GM23338 (cell line): ENCODE results near the gene BCKDK.

Experiments
- EZH2 ChIP-seq: fragments of 200-600 bp; sonication (generic); IDR thresholded peaks from one replicate; pipeline ENCODE4 v1.8.0; 2017; ENCODE audit warnings: antibody characterized with exemption, mild to moderate bottlenecking, low read depth; ENCODE audit not compliant: unreplicated experiment
- EZH2phosphoT487 ChIP-seq: fragments of 200-600 bp; sonication (generic); IDR thresholded peaks from one replicate; pipeline ENCODE4 v1.8.1; 2018; ENCODE audit warnings: antibody characterized with exemption; ENCODE audit not compliant: unreplicated experiment
- JUNB ChIP-seq: IDR thresholded peaks from one replicate; pipeline ENCODE4 v1.6.1; 2016; ENCODE audit warnings: antibody characterized with exemption; ENCODE audit not compliant: unreplicated experiment
- POLR2AphosphoS5 ChIP-seq: IDR thresholded peaks from 2 replicates; pipeline ENCODE4 v1.6.1; 2016; ENCODE audit warnings: antibody characterized with exemption, low read depth
- ZNF114 ChIP-seq: fragments of 250-450 bp; sonication (Bioruptor Pico); IDR thresholded peaks from 2 replicates; pipeline ENCODE4 v1.5.0; 2020; ENCODE audit warnings: mild to moderate bottlenecking, moderate library complexity
- TF ChIP-seq, protein P1 (sequence below), 2 experiments: fragments of 200-600 bp in 1 of 2; sonication (generic) in 1 of 2; conservative IDR thresholded peaks; 2 replicates each; pipeline versions ENCODE4 v1.5.1 to v1.6.1; 2016 to 2017; ENCODE audit warnings: antibody characterized with exemption in 2 of 2, low read depth in 2 of 2, mild to moderate bottlenecking in 2 of 2, moderate library complexity in 1 of 2
- TF ChIP-seq, protein P2 (sequence below): IDR thresholded peaks from one replicate; pipeline ENCODE4 v1.6.1; 2018; ENCODE audit warnings: antibody characterized with exemption; ENCODE audit not compliant: unreplicated experiment
- TF ChIP-seq, protein P3 (sequence below): IDR thresholded peaks from 2 replicates; pipeline ENCODE4 v1.6.1; 2016; ENCODE audit warnings: antibody characterized with exemption

DNA sequence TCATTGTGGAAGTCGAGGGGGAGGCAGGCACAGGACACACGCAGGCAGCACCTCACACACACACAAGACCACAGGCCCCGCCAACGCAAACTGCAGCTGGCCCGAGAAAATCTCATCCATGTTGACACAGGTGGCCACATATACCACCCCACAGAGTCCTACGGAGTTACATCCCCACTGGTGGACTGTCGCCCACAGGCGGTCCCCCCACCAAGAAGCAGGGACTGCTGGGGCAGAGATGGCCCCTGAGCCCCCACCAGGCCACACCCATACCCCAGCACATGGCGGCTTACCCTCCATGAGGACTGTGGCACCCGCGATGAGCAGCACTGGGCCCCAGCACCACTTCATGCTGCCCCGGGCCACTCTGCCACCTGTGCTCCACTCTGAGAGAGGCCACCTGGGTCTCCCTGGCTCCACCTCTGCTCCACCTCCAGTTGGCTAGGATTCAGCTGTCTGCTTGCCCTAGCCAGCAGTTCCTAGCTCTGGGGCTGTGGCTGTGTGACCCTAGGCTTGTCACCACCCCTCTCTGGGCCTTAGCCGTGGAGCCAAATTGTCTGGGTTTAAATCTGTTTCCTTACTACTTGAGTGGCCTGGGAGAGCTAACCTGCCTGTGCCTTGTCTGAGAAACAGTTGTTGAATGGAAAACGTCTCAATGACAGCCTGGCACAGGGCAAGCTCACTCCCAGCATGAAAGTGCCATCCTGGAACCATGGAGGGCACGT is 19.6 kb upstream of the BCKDK start, which contains the start of gene PRSS53:
- TF ChIP-seq EZH2phosphoT487 (no peak), POLR2AphosphoS5 (no peak), JUNB (no peak), ZNF114 (no peak), EZH2 (no peak)
- TF ChIP-seq, protein P1, sequence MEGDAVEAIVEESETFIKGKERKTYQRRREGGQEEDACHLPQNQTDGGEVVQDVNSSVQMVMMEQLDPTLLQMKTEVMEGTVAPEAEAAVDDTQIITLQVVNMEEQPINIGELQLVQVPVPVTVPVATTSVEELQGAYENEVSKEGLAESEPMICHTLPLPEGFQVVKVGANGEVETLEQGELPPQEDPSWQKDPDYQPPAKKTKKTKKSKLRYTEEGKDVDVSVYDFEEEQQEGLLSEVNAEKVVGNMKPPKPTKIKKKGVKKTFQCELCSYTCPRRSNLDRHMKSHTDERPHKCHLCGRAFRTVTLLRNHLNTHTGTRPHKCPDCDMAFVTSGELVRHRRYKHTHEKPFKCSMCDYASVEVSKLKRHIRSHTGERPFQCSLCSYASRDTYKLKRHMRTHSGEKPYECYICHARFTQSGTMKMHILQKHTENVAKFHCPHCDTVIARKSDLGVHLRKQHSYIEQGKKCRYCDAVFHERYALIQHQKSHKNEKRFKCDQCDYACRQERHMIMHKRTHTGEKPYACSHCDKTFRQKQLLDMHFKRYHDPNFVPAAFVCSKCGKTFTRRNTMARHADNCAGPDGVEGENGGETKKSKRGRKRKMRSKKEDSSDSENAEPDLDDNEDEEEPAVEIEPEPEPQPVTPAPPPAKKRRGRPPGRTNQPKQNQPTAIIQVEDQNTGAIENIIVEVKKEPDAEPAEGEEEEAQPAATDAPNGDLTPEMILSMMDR (conservative IDR thresholded peaks at IDR 0.05; ENCODE audit: low read depth in 2 of 2), result no peak
- TF ChIP-seq, protein P2, sequence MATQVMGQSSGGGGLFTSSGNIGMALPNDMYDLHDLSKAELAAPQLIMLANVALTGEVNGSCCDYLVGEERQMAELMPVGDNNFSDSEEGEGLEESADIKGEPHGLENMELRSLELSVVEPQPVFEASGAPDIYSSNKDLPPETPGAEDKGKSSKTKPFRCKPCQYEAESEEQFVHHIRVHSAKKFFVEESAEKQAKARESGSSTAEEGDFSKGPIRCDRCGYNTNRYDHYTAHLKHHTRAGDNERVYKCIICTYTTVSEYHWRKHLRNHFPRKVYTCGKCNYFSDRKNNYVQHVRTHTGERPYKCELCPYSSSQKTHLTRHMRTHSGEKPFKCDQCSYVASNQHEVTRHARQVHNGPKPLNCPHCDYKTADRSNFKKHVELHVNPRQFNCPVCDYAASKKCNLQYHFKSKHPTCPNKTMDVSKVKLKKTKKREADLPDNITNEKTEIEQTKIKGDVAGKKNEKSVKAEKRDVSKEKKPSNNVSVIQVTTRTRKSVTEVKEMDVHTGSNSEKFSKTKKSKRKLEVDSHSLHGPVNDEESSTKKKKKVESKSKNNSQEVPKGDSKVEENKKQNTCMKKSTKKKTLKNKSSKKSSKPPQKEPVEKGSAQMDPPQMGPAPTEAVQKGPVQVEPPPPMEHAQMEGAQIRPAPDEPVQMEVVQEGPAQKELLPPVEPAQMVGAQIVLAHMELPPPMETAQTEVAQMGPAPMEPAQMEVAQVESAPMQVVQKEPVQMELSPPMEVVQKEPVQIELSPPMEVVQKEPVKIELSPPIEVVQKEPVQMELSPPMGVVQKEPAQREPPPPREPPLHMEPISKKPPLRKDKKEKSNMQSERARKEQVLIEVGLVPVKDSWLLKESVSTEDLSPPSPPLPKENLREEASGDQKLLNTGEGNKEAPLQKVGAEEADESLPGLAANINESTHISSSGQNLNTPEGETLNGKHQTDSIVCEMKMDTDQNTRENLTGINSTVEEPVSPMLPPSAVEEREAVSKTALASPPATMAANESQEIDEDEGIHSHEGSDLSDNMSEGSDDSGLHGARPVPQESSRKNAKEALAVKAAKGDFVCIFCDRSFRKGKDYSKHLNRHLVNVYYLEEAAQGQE, result no peak
- TF ChIP-seq, protein P3, sequence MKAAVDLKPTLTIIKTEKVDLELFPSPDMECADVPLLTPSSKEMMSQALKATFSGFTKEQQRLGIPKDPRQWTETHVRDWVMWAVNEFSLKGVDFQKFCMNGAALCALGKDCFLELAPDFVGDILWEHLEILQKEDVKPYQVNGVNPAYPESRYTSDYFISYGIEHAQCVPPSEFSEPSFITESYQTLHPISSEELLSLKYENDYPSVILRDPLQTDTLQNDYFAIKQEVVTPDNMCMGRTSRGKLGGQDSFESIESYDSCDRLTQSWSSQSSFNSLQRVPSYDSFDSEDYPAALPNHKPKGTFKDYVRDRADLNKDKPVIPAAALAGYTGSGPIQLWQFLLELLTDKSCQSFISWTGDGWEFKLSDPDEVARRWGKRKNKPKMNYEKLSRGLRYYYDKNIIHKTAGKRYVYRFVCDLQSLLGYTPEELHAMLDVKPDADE, result no peak
